SK-N-SH treated with all-trans-retinoic acid at 6 μM for 48 hours (cell line): Measurements from ENCODE around the gene SORCS2.

Source experiments
- ISL1 ChIP-seq: fragments of 250-450 bp; sonication (Bioruptor Pico); IDR thresholded peaks from 2 replicates; pipeline ENCODE4 v2.1.2; 2022; ENCODE audit warnings: mild to moderate bottlenecking, moderate library complexity
- TSHZ2 ChIP-seq: fragments of 250-450 bp; sonication (Bioruptor Pico); IDR thresholded peaks from 2 replicates; pipeline ENCODE4 v1.5.0; 2020; ENCODE audit warnings: mild to moderate bottlenecking, moderate library complexity
- ZFP3 ChIP-seq: fragments of 250-450 bp; sonication (Bioruptor Pico); IDR thresholded peaks from 2 replicates; pipeline ENCODE4 v1.5.0; 2020; ENCODE audit warnings: mild to moderate bottlenecking, moderate library complexity

- TF ChIP-seq TSHZ2 (no peak), ZFP3 (CRISPR knock-in tag) (no peak), ISL1 (no peak)
Observed at GRCh38 chr4:7673121-7673520, 480.8 kb downstream of the SORCS2 start.
